ENCODE measurements around the gene PRKCA. TPM values are rescaled to one million over a fixed set of nuclear protein-coding genes. Genes with fewer than 3 reads are reported as not detected.

Gene PRKCA
- total RNA-seq, 1 donor from 2014 or later, result 80.1 TPM

GRCh38 chr17:66786107-66786506 is 483.7 kb downstream of the PRKCA start:
- Mint-ChIP-seq H3K36me3 (ENCODE audit: unreplicated experiment) (peaks cover 36% of the 10 kb centered on the region), H3K4me3 (ENCODE audit: unreplicated experiment) (no peak overlapping the region), H3K4me1 (ENCODE audit: unreplicated experiment) (peaks cover 2% of the 10 kb centered on the region), H3K27me3 (ENCODE audit: unreplicated experiment) (no peaks in the 10 kb centered on the region), H3K27ac (ENCODE audit: unreplicated experiment) (no peak overlapping the region), H3K9me3 (ENCODE audit: unreplicated experiment) (no peaks in the 10 kb centered on the region)
- DNase-seq (ENCODE audit: extremely low spot score, unreplicated experiment), result no peak
- TF ChIP-seq CTCF (IDR thresholded peaks at IDR 0.05), result no peak

- TF ChIP-seq CTCF (IDR thresholded peaks at IDR 0.05), result no peak
- Mint-ChIP-seq H3K4me3 (ENCODE audit: unreplicated experiment) (no peak overlapping the region), H3K27me3 (ENCODE audit: unreplicated experiment) (no peaks in the 10 kb centered on the region), H3K36me3 (ENCODE audit: unreplicated experiment) (peaks cover 50% of the 10 kb centered on the region), H3K4me1 (ENCODE audit: unreplicated experiment) (peaks cover 2% of the 10 kb centered on the region), H3K27ac (ENCODE audit: unreplicated experiment) (no peak overlapping the region), H3K9me3 (ENCODE audit: unreplicated experiment) (no peaks in the 10 kb centered on the region)
- DNase-seq (ENCODE audit: extremely low spot score, unreplicated experiment), result no peak
Observed at GRCh38 chr17:66787914-66788313, 485.5 kb downstream of the PRKCA start.

GRCh38 chr17:66789093-66789492 is 486.7 kb downstream of the PRKCA start:
- H3K9me3 Mint-ChIP-seq (ENCODE audit: unreplicated experiment), result no peaks in the 10 kb centered on the region
- peaks cover 2% of the 10 kb centered on the region for H3K4me1 Mint-ChIP-seq (ENCODE audit: unreplicated experiment)
- no peak for TF ChIP-seq CTCF (IDR thresholded peaks at IDR 0.05)
- H3K27me3 Mint-ChIP-seq (ENCODE audit: unreplicated experiment), result no peaks in the 10 kb centered on the region
- H3K36me3 Mint-ChIP-seq (ENCODE audit: unreplicated experiment), result peaks cover 56% of the 10 kb centered on the region
- no peak for DNase-seq (ENCODE audit: extremely low spot score, unreplicated experiment)
- no peak overlapping the region for H3K27ac Mint-ChIP-seq (ENCODE audit: unreplicated experiment)
- no peak overlapping the region for H3K4me3 Mint-ChIP-seq (ENCODE audit: unreplicated experiment)

- no peak for TF ChIP-seq CTCF (IDR thresholded peaks at IDR 0.05)
- no peak overlapping the region for H3K4me3 Mint-ChIP-seq (ENCODE audit: unreplicated experiment)
- H3K27ac Mint-ChIP-seq (ENCODE audit: unreplicated experiment), result no peak overlapping the region
- H3K36me3 Mint-ChIP-seq (ENCODE audit: unreplicated experiment), result peaks cover 54% of the 10 kb centered on the region
- no peak for DNase-seq (ENCODE audit: extremely low spot score, unreplicated experiment)
- no peaks in the 10 kb centered on the region for H3K27me3 Mint-ChIP-seq (ENCODE audit: unreplicated experiment)
- H3K4me1 Mint-ChIP-seq (ENCODE audit: unreplicated experiment), result peaks cover 2% of the 10 kb centered on the region
- H3K9me3 Mint-ChIP-seq (ENCODE audit: unreplicated experiment), result no peaks in the 10 kb centered on the region
Observed at GRCh38 chr17:66789961-66790437, 487.6 kb downstream of the PRKCA start.

GRCh38 chr17:66790501-66791061 is 488.2 kb downstream of the PRKCA start:
- H3K27me3 Mint-ChIP-seq (ENCODE audit: unreplicated experiment), result no peaks in the 10 kb centered on the region
- no peaks in the 10 kb centered on the region for H3K9me3 Mint-ChIP-seq (ENCODE audit: unreplicated experiment)
- H3K4me3 Mint-ChIP-seq (ENCODE audit: unreplicated experiment), result no peak overlapping the region
- H3K36me3 Mint-ChIP-seq (ENCODE audit: unreplicated experiment), result peaks cover 51% of the 10 kb centered on the region
- DNase-seq (ENCODE audit: extremely low spot score, unreplicated experiment), result no peak
- H3K4me1 Mint-ChIP-seq (ENCODE audit: unreplicated experiment), result no peaks in the 10 kb centered on the region
- no peak for TF ChIP-seq CTCF (IDR thresholded peaks at IDR 0.05)
- H3K27ac Mint-ChIP-seq (ENCODE audit: unreplicated experiment), result no peak overlapping the region

All from osteocyte (in vitro differentiated cells).